ENCODE results near the gene SGCD.

DNA sequence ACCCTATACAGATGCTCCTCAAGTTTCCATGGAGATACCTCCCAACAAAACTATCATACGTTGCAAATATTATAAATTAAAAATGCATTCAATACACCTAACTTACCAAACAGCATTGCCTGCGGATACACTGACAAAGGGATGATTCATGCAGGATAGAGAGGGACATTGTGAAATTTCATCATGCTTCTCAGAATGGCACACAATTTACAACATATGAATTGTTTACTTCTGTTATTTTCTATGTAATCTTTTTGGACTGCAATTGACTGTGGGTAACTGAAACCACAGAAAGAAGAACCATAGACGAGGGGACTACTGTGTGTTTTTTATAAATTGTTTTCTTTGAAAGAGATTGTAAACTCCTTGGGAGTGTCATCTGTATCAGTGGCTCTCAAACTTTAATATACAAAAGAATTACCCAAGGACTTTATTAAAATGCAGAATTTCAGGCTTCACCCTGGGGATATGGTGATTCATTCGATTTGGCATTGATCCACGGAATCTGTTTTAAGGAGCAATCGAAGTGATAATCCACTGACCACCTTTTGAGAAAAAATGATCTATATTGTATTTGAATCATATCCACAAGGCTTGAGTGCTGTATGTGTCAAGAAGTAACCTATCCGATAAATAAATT is 146.4 kb downstream of the SGCD start:
- TF ChIP-seq, protein P1, sequence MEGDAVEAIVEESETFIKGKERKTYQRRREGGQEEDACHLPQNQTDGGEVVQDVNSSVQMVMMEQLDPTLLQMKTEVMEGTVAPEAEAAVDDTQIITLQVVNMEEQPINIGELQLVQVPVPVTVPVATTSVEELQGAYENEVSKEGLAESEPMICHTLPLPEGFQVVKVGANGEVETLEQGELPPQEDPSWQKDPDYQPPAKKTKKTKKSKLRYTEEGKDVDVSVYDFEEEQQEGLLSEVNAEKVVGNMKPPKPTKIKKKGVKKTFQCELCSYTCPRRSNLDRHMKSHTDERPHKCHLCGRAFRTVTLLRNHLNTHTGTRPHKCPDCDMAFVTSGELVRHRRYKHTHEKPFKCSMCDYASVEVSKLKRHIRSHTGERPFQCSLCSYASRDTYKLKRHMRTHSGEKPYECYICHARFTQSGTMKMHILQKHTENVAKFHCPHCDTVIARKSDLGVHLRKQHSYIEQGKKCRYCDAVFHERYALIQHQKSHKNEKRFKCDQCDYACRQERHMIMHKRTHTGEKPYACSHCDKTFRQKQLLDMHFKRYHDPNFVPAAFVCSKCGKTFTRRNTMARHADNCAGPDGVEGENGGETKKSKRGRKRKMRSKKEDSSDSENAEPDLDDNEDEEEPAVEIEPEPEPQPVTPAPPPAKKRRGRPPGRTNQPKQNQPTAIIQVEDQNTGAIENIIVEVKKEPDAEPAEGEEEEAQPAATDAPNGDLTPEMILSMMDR (IDR thresholded peaks at IDR 0.05), result no peak
- TF ChIP-seq POLR2A (IDR thresholded peaks at IDR 0.05), result no peak
